Measurements from ENCODE around the gene HDGF. TPM values are rescaled to one million over a fixed set of nuclear protein-coding genes. Genes with fewer than 3 reads are reported as not detected.

Gene HDGF
- total RNA-seq, 1 experiment from 2014 or later = 191 TPM

- H2AFZ ChIP-seq (ENCODE audit: low read length) = no peak overlapping the region
- no peak overlapping the region for H3K27ac ChIP-seq (ENCODE audit: low read length)
- H3K4me2 ChIP-seq (ENCODE audit: low read depth, low read length, poor library complexity, severe bottlenecking) = no peak overlapping the region
- no peak for DNase-seq
- H3K4me1 ChIP-seq (ENCODE audit: low read length) = peaks cover 52% of the 10 kb centered on the region
- no peaks in the 10 kb centered on the region for H3K27me3 ChIP-seq (ENCODE audit: low read length)
- H4K20me1 ChIP-seq (ENCODE audit: insufficient read depth, low read depth, low read length) = peaks cover 20% of the 10 kb centered on the region
- H3K79me2 ChIP-seq (ENCODE audit: low read length) = peaks cover 56% of the 10 kb centered on the region
- H3K4me3 ChIP-seq (ENCODE audit: low read length) = no peak overlapping the region
- no peaks in the 10 kb centered on the region for H3K9me2 ChIP-seq (replicated peaks; ENCODE audit: insufficient read depth, low read length)
- H3K9ac ChIP-seq (ENCODE audit: low read length) = no peak overlapping the region
- no peaks in the 10 kb centered on the region for H3K9me3 ChIP-seq (ENCODE audit: low read length)
- H3K36me3 ChIP-seq (ENCODE audit: insufficient read depth, low read length) = peaks cover 14% of the 10 kb centered on the region; the same call in 1 of the 2 replicates
Observed at GRCh38 chr1:156742801-156743200, 8.7 kb downstream of the HDGF start.

- DNase-seq = no peak
- H2AFZ ChIP-seq (ENCODE audit: low read length) = no peak overlapping the region
- H3K79me2 ChIP-seq (ENCODE audit: low read length) = peaks cover 49% of the 10 kb centered on the region
Observed at GRCh38 chr1:156742017-156742416, 9.5 kb downstream of the HDGF start.

DNA sequence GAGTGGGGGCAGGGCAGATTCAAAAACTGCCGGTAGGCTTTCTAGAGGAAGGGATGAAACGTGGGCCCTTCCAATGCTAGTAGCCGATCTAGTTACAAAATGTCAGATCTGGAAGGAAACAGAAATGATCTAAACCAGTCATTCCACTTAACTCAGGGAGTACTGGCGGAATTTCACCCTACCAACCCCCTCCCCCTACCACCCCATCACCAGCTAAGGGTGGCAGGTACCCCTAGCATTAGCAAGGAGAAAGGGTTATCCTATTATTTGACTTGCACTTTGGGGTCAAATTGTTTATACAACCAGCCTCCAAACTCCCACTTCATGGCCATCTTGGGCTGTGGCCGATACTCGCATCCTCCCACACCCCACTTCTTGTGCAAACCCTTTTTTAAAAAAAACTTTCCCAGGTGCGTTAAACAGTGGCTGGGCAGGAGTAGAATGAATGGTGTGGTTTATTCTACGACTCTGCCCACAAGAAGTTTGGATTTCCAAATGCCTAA, 9.9 kb downstream of the HDGF start:
- Histone ChIP-seq H3K79me2 (ENCODE audit: low read length) (peaks cover 44% of the 10 kb centered on the region), H2AFZ (ENCODE audit: low read length) (no peak overlapping the region), H3K9me3 (ENCODE audit: low read length) (no peaks in the 10 kb centered on the region), H3K27ac (ENCODE audit: low read length) (peak overlapping the region; percentile 52), H3K36me3 (ENCODE audit: insufficient read depth, low read length) (peaks cover 19% of the 10 kb centered on the region; the same call in 1 of the 2 replicates), H3K9ac (ENCODE audit: low read length) (peak overlapping the region; percentile 34; the same call in 1 of the 2 replicates), H3K4me1 (ENCODE audit: low read length) (peaks cover 40% of the 10 kb centered on the region), H3K9me2 (replicated peaks; ENCODE audit: insufficient read depth, low read length) (no peaks in the 10 kb centered on the region), H3K4me3 (ENCODE audit: low read length) (peak overlapping the region; percentile 47), H4K20me1 (ENCODE audit: insufficient read depth, low read depth, low read length) (peaks cover 10% of the 10 kb centered on the region), H3K27me3 (ENCODE audit: low read length) (no peaks in the 10 kb centered on the region), H3K4me2 (ENCODE audit: low read depth, low read length, poor library complexity, severe bottlenecking) (peak overlapping the region; percentile 55)
- DNase-seq = no peak

More at GRCh38 chr1:156742017-156742416, 9.5 kb downstream of the HDGF start:
- Histone ChIP-seq H3K36me3 (ENCODE audit: insufficient read depth, low read length) (peaks cover 19% of the 10 kb centered on the region; the same call in 1 of the 2 replicates), H3K9ac (ENCODE audit: low read length) (0 out of 2 replicates have a peak overlapping the region, but pooled peaks have one; percentile 10), H3K9me3 (ENCODE audit: low read length) (no peaks in the 10 kb centered on the region), H3K4me3 (ENCODE audit: low read length) (peak overlapping the region; percentile 47; the same call in 1 of the 2 replicates), H3K4me2 (ENCODE audit: low read depth, low read length, poor library complexity, severe bottlenecking) (peak overlapping the region; percentile 55), H3K9me2 (replicated peaks; ENCODE audit: insufficient read depth, low read length) (no peaks in the 10 kb centered on the region), H3K27me3 (ENCODE audit: low read length) (no peaks in the 10 kb centered on the region), H4K20me1 (ENCODE audit: insufficient read depth, low read depth, low read length) (peaks cover 15% of the 10 kb centered on the region), H3K4me1 (ENCODE audit: low read length) (peaks cover 45% of the 10 kb centered on the region), H3K27ac (ENCODE audit: low read length) (peak overlapping the region; percentile 52)

DNA sequence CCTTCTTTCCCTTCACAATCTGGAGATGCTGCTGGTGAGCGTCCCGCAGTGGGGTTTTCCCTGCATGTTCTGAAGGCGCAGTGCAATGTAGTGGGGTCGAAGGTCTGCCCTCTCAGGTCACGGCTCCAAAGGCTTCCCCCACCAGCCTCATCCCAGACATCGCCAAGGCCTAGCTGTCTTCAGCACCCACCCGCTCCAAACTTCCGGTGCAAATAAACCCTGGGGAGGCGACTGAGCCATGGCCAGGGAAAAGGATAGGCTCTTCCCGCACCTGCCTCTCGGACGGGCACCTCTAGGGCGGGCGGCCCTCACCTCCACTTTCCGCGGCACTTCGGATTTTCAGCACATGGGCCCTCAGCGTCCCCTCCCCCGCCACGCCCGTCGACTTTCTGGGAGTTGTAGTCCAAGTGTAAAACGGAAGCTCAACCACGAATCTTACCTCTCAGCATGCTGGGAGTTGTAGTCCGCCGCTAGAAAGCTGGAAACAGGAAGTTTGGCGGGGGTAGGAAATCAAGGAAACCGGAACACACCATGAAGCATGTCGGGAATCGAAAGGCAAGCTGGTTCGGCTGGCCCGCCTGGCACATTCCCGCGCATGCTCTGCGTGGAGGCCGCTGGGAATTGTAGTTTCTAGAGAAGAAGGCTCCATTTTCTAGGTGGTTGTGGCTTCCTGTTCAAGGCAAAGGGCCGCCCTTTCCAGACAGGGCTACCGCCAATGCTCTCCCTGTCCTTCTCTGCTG, 10.6 kb downstream of the HDGF start, which contains the start of gene MRPL24:
MRPL24 (minus strand) TSS at position 348 of the 740 bp plus-strand sequence. CDS start 2,384 bp downstream, outside the sequence.
- Histone ChIP-seq H3K36me3 (ENCODE audit: insufficient read depth, low read length) (peaks cover 14% of the 10 kb centered on the region; the same call in 1 of the 2 replicates), H4K20me1 (ENCODE audit: insufficient read depth, low read depth, low read length) (peaks cover 4% of the 10 kb centered on the region), H3K9ac (ENCODE audit: low read length) (peak within 1 kb of the TSS; percentile 88), H3K27ac (ENCODE audit: low read length) (peak within 1 kb of the TSS; percentile 58), H2AFZ (ENCODE audit: low read length) (no peak within 1 kb of the TSS), H3K79me2 (ENCODE audit: low read length) (peaks cover 38% of the 10 kb centered on the region), H3K9me2 (replicated peaks; ENCODE audit: insufficient read depth, low read length) (no peaks in the 10 kb centered on the region), H3K9me3 (ENCODE audit: low read length) (no peaks in the 10 kb centered on the region), H3K4me2 (ENCODE audit: low read depth, low read length, poor library complexity, severe bottlenecking) (peak within 1 kb of the TSS; percentile 91), H3K4me3 (ENCODE audit: low read length) (peak within 1 kb of the TSS; percentile 81), H3K27me3 (ENCODE audit: low read length) (no peaks in the 10 kb centered on the region), H3K4me1 (ENCODE audit: low read length) (peaks cover 34% of the 10 kb centered on the region)
- peak; percentile 99 for DNase-seq

- Histone ChIP-seq H3K9me3 (ENCODE audit: low read length) (no peaks in the 10 kb centered on the region), H3K9ac (ENCODE audit: low read length) (peak overlapping the region; percentile 88), H4K20me1 (ENCODE audit: insufficient read depth, low read depth, low read length) (no peaks in the 10 kb centered on the region), H3K79me2 (ENCODE audit: low read length) (peaks cover 32% of the 10 kb centered on the region), H3K4me3 (ENCODE audit: low read length) (peak overlapping the region; percentile 81), H3K36me3 (ENCODE audit: insufficient read depth, low read length) (peaks cover 9% of the 10 kb centered on the region; the same call in 1 of the 2 replicates), H2AFZ (ENCODE audit: low read length) (no peak overlapping the region), H3K27ac (ENCODE audit: low read length) (peak overlapping the region; percentile 58), H3K9me2 (replicated peaks; ENCODE audit: insufficient read depth, low read length) (no peaks in the 10 kb centered on the region), H3K4me2 (ENCODE audit: low read depth, low read length, poor library complexity, severe bottlenecking) (peak overlapping the region; percentile 91), H3K4me1 (ENCODE audit: low read length) (peaks cover 28% of the 10 kb centered on the region), H3K27me3 (ENCODE audit: low read length) (no peaks in the 10 kb centered on the region)
- peak; percentile 70 for DNase-seq
Observed at GRCh38 chr1:156740237-156740740, 11.2 kb downstream of the HDGF start.

- Histone ChIP-seq H3K4me3 (ENCODE audit: low read length) (no peak overlapping the region), H3K79me2 (ENCODE audit: low read length) (peaks cover 25% of the 10 kb centered on the region), H3K27ac (ENCODE audit: low read length) (no peak overlapping the region), H3K9ac (ENCODE audit: low read length) (no peak overlapping the region), H2AFZ (ENCODE audit: low read length) (no peak overlapping the region), H3K27me3 (ENCODE audit: low read length) (no peaks in the 10 kb centered on the region), H3K36me3 (ENCODE audit: insufficient read depth, low read length) (peaks cover 9% of the 10 kb centered on the region; the same call in 1 of the 2 replicates), H3K4me2 (ENCODE audit: low read depth, low read length, poor library complexity, severe bottlenecking) (no peak overlapping the region), H3K4me1 (ENCODE audit: low read length) (peaks cover 27% of the 10 kb centered on the region), H4K20me1 (ENCODE audit: insufficient read depth, low read depth, low read length) (no peaks in the 10 kb centered on the region), H3K9me3 (ENCODE audit: low read length) (no peaks in the 10 kb centered on the region), H3K9me2 (replicated peaks; ENCODE audit: insufficient read depth, low read length) (no peaks in the 10 kb centered on the region)
- DNase-seq = no peak
Observed at GRCh38 chr1:156738916-156739315, 12.6 kb downstream of the HDGF start.

- Histone ChIP-seq H4K20me1 (ENCODE audit: insufficient read depth, low read depth, low read length) (no peaks in the 10 kb centered on the region), H2AFZ (ENCODE audit: low read length) (no peak overlapping the region), H3K9me3 (ENCODE audit: low read length) (no peaks in the 10 kb centered on the region), H3K4me3 (ENCODE audit: low read length) (no peak overlapping the region), H3K79me2 (ENCODE audit: low read length) (peaks cover 25% of the 10 kb centered on the region), H3K9ac (ENCODE audit: low read length) (no peak overlapping the region), H3K4me2 (ENCODE audit: low read depth, low read length, poor library complexity, severe bottlenecking) (no peak overlapping the region), H3K4me1 (ENCODE audit: low read length) (peaks cover 27% of the 10 kb centered on the region), H3K27me3 (ENCODE audit: low read length) (no peaks in the 10 kb centered on the region), H3K36me3 (ENCODE audit: insufficient read depth, low read length) (peaks cover 9% of the 10 kb centered on the region; the same call in 1 of the 2 replicates), H3K27ac (ENCODE audit: low read length) (no peak overlapping the region), H3K9me2 (replicated peaks; ENCODE audit: insufficient read depth, low read length) (no peaks in the 10 kb centered on the region)
- no peak for DNase-seq
Observed at GRCh38 chr1:156738407-156738806, 13.1 kb downstream of the HDGF start.

DNA sequence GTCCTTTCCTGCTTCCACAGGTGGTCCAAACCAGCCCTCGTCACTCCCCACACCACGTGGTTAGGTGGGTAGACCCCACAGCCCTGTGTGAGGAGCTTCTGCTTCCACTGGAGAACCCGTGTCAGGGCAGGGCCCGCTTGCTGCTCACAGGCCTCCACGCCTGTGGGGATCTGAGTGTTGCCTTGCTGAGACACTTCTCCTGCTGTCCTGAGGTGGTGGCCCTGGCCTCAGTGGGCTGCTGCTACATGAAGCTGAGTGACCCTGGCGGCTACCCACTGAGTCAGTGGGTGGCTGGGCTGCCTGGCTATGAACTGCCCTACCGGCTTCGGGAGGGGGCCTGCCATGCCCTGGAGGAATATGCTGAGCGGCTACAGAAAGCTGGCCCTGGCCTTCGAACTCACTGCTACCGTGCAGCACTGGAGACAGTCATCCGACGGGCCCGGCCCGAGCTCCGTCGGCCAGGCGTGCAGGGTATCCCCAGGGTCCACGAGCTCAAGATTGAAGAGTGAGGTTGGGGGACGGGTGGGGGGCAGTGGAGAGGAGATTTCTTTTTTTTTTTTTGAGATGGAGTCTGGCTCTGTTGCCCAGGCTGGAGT, 17.4 kb downstream of the HDGF start:
- Histone ChIP-seq H3K4me2 (ENCODE audit: low read depth, low read length, poor library complexity, severe bottlenecking) (no peak overlapping the region), H3K9me3 (ENCODE audit: low read length) (no peaks in the 10 kb centered on the region), H3K9me2 (replicated peaks; ENCODE audit: insufficient read depth, low read length) (no peaks in the 10 kb centered on the region), H2AFZ (ENCODE audit: low read length) (no peak overlapping the region), H3K27ac (ENCODE audit: low read length) (no peak overlapping the region), H3K27me3 (ENCODE audit: low read length) (no peaks in the 10 kb centered on the region), H3K4me3 (ENCODE audit: low read length) (no peak overlapping the region), H3K36me3 (ENCODE audit: insufficient read depth, low read length) (peaks cover 6% of the 10 kb centered on the region; the same call in 1 of the 2 replicates), H3K79me2 (ENCODE audit: low read length) (peaks cover 20% of the 10 kb centered on the region), H3K4me1 (ENCODE audit: low read length) (peaks cover 9% of the 10 kb centered on the region), H4K20me1 (ENCODE audit: insufficient read depth, low read depth, low read length) (no peaks in the 10 kb centered on the region), H3K9ac (ENCODE audit: low read length) (no peak overlapping the region)
- no peak for DNase-seq

Measured in Karpas-422 (cell line).